Measurements from ENCODE around the gene VAPB.

VAPB gene

GRCh38 chr20:58344741-58345140 is 44.3 kb upstream of the VAPB start:
- no peak for TF ChIP-seq CTCF (IDR thresholded peaks at IDR 0.05)
- H3K4me1 ChIP-seq (ENCODE audit: control insufficient read depth in 1 of 2, insufficient read depth in 1 of 2, low read depth in 1 of 2, low read length in 1 of 2): peaks cover 0 to 4% of the 10 kb centered on the region in 2 experiments
- H3K9me3 ChIP-seq: no peaks in the 10 kb centered on the region
- no peak overlapping the region for H3K27ac ChIP-seq
- no peak overlapping the region for H3K4me3 ChIP-seq (ENCODE audit: low read depth in 1 of 2, low read length in 1 of 2)
- no peaks in the 10 kb centered on the region for H3K27me3 ChIP-seq
- peaks cover 48% of the 10 kb centered on the region for H3K36me3 ChIP-seq

GRCh38 chr20:58349570-58349969 is 39.5 kb upstream of the VAPB start:
- no peaks in the 10 kb centered on the region for H3K9me3 ChIP-seq
- no peaks in the 10 kb centered on the region for H3K27me3 ChIP-seq
- H3K4me1 ChIP-seq (ENCODE audit: control insufficient read depth in 1 of 2, insufficient read depth in 1 of 2, low read depth in 1 of 2, low read length in 1 of 2): no peaks in the 10 kb centered on the region
- no peak for TF ChIP-seq CTCF (IDR thresholded peaks at IDR 0.05)
- no peak overlapping the region for H3K4me3 ChIP-seq (ENCODE audit: low read depth in 1 of 2, low read length in 1 of 2)
- peaks cover 48% of the 10 kb centered on the region for H3K36me3 ChIP-seq
- H3K27ac ChIP-seq: no peak overlapping the region

GRCh38 chr20:58352468-58352867 is 36.6 kb upstream of the VAPB start:
- no peaks in the 10 kb centered on the region for H3K27me3 ChIP-seq
- H3K36me3 ChIP-seq: peaks cover 51% of the 10 kb centered on the region
- H3K9me3 ChIP-seq: no peaks in the 10 kb centered on the region
- TF ChIP-seq CTCF (IDR thresholded peaks at IDR 0.05): no peak
- no peak overlapping the region for H3K27ac ChIP-seq
- no peaks in the 10 kb centered on the region for H3K4me1 ChIP-seq (ENCODE audit: control insufficient read depth in 1 of 2, insufficient read depth in 1 of 2, low read depth in 1 of 2, low read length in 1 of 2)
- H3K4me3 ChIP-seq (ENCODE audit: low read depth in 1 of 2, low read length in 1 of 2): no peak overlapping the region

GRCh38 chr20:58359441-58359840 is 29.6 kb upstream of the VAPB start:
- no peak for TF ChIP-seq CTCF (IDR thresholded peaks at IDR 0.05)
- no peak overlapping the region for H3K27ac ChIP-seq
- H3K9me3 ChIP-seq: no peaks in the 10 kb centered on the region
- no peak overlapping the region for H3K4me3 ChIP-seq (ENCODE audit: low read depth in 1 of 2, low read length in 1 of 2)
- H3K4me1 ChIP-seq (ENCODE audit: control insufficient read depth in 1 of 2, insufficient read depth in 1 of 2, low read depth in 1 of 2, low read length in 1 of 2): no peaks in the 10 kb centered on the region
- no peaks in the 10 kb centered on the region for H3K27me3 ChIP-seq
- peaks cover 83% of the 10 kb centered on the region for H3K36me3 ChIP-seq

- Histone ChIP-seq H3K27me3 (no peaks in the 10 kb centered on the region), H3K9me3 (no peaks in the 10 kb centered on the region), H3K36me3 (peaks cover 75% of the 10 kb centered on the region), H3K4me1 (ENCODE audit: control insufficient read depth in 1 of 2, insufficient read depth in 1 of 2, low read depth in 1 of 2, low read length in 1 of 2) (no peaks in the 10 kb centered on the region), H3K4me3 (ENCODE audit: low read depth in 1 of 2, low read length in 1 of 2) (no peak overlapping the region), H3K27ac (no peak overlapping the region)
- TF ChIP-seq CTCF (IDR thresholded peaks at IDR 0.05): no peak
Measured at GRCh38 chr20:58360936-58361335, 28.1 kb upstream of the VAPB start.

All from neutrophil (primary cell).